MM.1S (cell line): Measurements from ENCODE around the gene UBE2E2.

Source experiments
- CTCF ChIP-seq: fragments of 300-600 bp; sonication (generic); IDR thresholded peaks from 2 replicates; pipeline ENCODE4 v1.5.1; 2016; ENCODE audit warnings: antibody characterized with exemption, low read length, mixed read lengths
- EZH2 ChIP-seq: fragments of 300-600 bp; sonication (generic); optimal IDR thresholded peaks from 2 replicates; pipeline ENCODE3; 2017; ENCODE audit warnings: low read depth, mild to moderate bottlenecking, antibody characterized with exemption, low read length, mixed read lengths

- TF ChIP-seq EZH2 (no peak), CTCF (no peak)
These were observed 277.2 kb downstream of the UBE2E2 start for GRCh38 chr3:23480329-23480714.
